Keratinocyte (primary cell): Measurements from ENCODE around the gene CD53.

Source experiments
- EZH2 ChIP-seq: IDR thresholded peaks from one replicate; pipeline ENCODE4 v1.6.1; 2012; ENCODE audit warnings: inconsistent platforms, mild to moderate bottlenecking, low read length, moderate library complexity
- TF ChIP-seq, protein P1 (sequence below), 3 experiments: IDR thresholded peaks in 1 of 3; conservative IDR thresholded peaks in 1 of 3; optimal IDR thresholded peaks in 1 of 3; 2 replicates in 2 of 3; 3 replicates in 1 of 3; pipeline versions ENCODE3 to v1.5.1; 2011; ENCODE audit warnings: low read length in 3 of 3, mild to moderate bottlenecking in 3 of 3, moderate library complexity in 2 of 3, control low read depth in 1 of 3, inconsistent platforms in 1 of 3; ENCODE audit not compliant: insufficient read depth in 2 of 3; ENCODE audit errors: extremely low read depth in 1 of 3

DNA sequence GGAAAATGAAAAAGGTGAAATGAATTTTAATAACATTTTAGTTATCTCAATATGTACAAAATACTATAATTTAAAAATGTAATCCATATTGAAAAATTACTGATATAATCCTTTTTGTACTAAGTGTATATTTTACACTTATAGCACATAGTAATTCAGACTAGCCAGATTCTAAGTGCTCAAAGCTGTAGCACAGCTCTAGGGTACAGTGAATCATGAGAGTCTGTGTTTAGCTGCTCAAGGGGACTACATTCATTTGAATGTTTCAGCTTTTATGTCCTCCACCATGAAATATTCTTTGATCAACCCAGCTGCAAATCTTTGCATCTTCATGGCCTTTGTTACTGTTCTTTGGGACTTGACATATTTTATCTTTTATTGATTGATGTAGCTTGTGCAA is 15.7 kb downstream of the CD53 start:
- TF ChIP-seq, protein P1, sequence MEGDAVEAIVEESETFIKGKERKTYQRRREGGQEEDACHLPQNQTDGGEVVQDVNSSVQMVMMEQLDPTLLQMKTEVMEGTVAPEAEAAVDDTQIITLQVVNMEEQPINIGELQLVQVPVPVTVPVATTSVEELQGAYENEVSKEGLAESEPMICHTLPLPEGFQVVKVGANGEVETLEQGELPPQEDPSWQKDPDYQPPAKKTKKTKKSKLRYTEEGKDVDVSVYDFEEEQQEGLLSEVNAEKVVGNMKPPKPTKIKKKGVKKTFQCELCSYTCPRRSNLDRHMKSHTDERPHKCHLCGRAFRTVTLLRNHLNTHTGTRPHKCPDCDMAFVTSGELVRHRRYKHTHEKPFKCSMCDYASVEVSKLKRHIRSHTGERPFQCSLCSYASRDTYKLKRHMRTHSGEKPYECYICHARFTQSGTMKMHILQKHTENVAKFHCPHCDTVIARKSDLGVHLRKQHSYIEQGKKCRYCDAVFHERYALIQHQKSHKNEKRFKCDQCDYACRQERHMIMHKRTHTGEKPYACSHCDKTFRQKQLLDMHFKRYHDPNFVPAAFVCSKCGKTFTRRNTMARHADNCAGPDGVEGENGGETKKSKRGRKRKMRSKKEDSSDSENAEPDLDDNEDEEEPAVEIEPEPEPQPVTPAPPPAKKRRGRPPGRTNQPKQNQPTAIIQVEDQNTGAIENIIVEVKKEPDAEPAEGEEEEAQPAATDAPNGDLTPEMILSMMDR (optimal IDR thresholded peaks at IDR 0.05 in 1 of 3, IDR thresholded peaks at IDR 0.05 in 1 of 3, conservative IDR thresholded peaks at IDR 0.05 in 1 of 3; ENCODE audit: extremely low read depth in 1 of 3, insufficient read depth in 2 of 3, low read length in 3 of 3), result no peak
- TF ChIP-seq EZH2, result no peak
